HG03469 (cell line): ENCODE measurements around the gene NCAPG.

Experiments
- ATAC-seq: cut with Tn5 transposase; IDR thresholded peaks from one replicate; pipeline ENCODE4 v1.9.1; 2021; ENCODE audit warnings: mild to moderate bottlenecking, moderate library complexity, moderate number of reproducible peaks; ENCODE audit not compliant: unreplicated experiment

Gene NCAPG, protein sequence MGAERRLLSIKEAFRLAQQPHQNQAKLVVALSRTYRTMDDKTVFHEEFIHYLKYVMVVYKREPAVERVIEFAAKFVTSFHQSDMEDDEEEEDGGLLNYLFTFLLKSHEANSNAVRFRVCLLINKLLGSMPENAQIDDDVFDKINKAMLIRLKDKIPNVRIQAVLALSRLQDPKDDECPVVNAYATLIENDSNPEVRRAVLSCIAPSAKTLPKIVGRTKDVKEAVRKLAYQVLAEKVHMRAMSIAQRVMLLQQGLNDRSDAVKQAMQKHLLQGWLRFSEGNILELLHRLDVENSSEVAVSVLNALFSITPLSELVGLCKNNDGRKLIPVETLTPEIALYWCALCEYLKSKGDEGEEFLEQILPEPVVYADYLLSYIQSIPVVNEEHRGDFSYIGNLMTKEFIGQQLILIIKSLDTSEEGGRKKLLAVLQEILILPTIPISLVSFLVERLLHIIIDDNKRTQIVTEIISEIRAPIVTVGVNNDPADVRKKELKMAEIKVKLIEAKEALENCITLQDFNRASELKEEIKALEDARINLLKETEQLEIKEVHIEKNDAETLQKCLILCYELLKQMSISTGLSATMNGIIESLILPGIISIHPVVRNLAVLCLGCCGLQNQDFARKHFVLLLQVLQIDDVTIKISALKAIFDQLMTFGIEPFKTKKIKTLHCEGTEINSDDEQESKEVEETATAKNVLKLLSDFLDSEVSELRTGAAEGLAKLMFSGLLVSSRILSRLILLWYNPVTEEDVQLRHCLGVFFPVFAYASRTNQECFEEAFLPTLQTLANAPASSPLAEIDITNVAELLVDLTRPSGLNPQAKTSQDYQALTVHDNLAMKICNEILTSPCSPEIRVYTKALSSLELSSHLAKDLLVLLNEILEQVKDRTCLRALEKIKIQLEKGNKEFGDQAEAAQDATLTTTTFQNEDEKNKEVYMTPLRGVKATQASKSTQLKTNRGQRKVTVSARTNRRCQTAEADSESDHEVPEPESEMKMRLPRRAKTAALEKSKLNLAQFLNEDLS

DNA sequence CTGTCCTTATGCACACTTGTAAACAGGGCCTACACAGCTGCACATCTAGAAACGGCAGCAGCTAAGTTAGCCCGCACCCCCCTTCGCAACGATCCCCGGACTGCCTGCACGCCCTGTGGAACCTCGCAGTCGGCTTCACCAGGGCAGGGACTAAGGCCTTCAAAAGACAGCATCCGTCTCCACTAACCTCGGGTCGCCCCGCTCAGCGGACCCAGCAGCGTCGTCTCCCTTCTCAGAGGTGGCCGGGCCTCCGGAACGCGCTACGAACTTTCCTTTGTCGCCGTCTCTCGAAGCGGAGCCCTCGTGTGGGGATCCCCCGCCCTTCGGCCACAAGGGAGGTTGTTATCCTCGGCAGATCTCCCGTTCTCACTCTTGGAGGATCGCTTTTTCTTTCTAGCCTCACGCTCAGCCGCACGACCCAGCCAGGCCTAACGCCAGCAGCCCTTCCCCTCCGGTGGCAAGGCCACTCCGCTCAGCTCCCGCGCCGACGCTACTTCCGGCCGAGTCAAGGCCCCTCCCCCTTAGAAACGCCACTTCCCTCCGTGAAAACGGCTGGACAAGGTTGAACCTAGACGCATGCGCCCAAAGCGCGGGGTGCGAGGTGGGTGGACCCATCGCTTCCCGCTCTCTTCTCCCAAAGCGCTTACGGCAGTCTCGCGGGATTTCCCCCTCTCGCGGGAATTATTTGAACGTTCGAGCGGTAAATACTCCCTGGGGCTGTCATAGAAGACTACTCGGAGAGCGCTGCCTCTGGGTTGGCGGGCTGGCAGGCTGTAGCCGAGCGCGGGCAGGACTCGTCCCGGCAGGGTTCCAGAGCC, at the start of gene NCAPG, which contains the start of gene DCAF16:
TSS of gene NCAPG (plus strand) at position 720 of the 818 bp plus-strand sequence. CDS start 99 bp downstream, outside the sequence.
TSS of gene DCAF16 (minus strand) at position 498 of the 818 bp plus-strand sequence. CDS start 6,616 bp downstream, outside the sequence.
- peak; percentile 82 for ATAC-seq

GRCh38 chr4:17761062-17761461, 49.7 kb upstream of the NCAPG start:
- no peak for ATAC-seq

DNA sequence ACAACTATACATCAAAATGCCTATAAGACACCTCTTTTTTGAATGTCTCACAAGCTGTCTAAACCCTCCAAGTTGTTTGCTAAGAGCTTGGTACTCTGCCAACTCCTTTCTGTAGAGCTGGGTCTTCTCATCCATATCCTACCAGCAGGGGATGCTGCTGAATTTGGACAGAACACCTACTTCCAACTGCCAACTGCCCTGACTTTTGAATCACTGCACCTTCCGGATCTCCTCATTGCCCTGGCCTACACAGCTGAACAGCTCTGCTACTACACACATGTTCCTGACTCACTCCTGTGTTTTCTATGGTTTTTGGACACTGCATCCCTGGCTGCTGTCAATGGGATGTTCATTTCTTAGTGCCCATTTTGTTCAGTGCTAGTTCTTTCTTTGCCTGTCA, 48.1 kb upstream of the NCAPG start:
- ATAC-seq, result no peak

DNA sequence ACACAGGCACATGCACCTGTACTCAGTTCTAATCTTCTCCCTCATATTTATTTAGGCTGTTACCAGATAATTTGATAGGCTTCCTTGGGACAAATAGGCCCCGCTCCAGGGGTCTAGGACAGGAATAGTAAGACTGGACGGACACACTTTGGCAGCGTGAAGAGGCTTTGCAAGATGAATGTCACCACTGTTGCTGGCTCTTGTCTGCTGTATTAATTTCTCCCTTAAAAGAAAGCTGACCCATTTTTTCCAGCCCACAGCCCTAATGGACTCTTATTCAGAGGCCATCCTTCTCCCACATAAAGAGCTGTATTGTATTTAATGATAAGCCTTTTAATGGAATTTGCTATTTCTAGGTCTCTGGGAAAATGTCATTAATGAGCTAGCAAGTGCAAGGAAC, 47.4 kb upstream of the NCAPG start:
- ATAC-seq, result no peak

GRCh38 chr4:17763931-17764330, 46.8 kb upstream of the NCAPG start:
- no peak for ATAC-seq

DNA sequence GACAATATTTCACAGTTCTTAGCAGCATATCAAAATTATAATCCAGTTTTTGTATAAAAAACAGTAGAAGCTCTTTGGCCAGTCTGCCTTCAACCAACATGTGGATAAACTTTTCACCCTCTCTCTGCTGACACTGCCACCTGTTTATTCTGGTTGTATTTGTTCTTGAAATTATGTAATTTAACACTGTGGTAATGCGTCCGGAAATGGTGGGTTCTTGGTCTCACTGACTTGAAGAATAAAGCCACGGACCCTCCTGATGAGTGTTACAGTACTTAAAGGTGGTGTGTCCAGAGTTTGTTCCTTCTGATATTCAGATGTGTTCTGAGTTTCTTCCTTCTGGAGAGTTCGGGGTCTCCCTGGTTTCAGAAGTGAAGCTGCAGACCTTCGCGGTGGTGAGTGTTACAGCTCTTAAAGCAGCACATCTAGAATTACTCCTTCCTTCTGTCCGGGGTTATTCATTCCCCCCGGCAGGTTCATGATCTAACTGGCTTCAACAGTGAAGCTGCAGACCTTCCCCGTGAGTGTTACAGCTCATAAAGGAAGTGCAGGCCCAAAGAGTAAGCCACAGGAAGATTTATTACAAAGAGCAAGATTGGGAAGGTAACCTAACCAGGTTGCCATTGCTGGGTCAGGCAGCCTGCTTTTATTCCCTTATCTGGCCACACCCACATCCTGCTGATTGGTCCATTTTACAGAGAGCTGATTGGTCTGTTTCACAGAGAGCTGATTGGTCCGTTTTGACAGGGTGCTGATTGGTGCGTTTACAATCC, 45.1 kb upstream of the NCAPG start:
- no peak for ATAC-seq

- no peak for ATAC-seq
Measured at GRCh38 chr4:17766826-17767458, 43.8 kb upstream of the NCAPG start.

DNA sequence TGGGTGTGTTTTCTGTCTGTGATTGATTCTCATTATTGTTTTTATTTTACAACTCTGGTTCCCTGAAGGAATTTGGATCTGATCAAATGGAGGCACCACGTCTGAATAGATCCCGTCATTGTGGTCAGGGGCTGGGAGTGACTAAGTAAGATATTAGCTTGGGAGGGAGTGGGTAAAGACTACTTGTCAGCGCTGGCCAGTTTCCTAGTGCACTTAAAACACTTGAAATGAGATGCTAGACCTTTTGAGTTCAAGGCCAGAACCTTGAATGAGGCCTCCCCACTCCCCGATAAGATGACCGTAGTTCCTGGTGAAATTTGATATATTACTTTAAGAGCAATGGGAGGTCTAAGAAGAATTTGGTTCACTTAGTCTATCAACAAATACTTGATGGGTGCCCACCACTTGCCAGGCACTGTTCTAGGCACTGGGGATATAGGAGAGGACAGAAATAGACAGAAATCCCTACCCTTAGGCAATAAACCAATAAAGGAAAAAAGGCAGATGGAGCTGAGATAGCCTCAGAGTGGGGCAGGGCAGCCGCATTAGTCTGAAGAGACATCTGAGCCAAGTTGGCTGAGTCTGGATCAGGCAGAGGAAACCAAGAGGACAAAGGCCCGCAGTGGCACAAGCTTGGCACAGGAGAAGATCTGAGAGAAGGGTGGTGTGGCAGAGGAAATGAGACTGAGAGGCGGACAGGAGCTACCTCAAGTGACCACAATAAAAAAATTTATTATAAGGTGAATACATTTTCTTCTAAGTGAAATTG, 41.2 kb upstream of the NCAPG start:
- no peak for ATAC-seq

DNA sequence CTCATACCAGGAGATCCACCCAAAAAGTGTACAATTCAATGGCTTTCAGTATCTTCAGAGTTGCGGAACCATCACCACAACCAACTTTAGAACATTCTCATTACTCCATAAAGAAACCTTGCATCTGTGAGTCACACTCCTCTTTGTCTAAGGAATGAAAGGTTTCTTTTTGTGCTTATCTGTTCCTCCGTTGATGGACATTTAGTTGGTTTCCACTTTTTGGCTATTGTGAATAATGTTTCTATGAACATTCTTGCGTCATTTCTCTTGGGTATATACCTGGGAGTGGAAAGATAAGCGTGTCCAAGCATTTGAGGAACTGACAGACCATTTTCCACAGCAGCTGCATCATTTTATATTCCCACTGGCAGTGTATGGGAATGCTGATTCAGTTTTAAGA, 39.9 kb upstream of the NCAPG start:
- no peak for ATAC-seq

- no peak for ATAC-seq
Measured at GRCh38 chr4:17771284-17771908, 39.4 kb upstream of the NCAPG start.

GRCh38 chr4:17773135-17773698, 37.6 kb upstream of the NCAPG start:
- ATAC-seq, result no peak

- ATAC-seq, result no peak
Measured at GRCh38 chr4:17778431-17778830, 32.3 kb upstream of the NCAPG start.

DNA sequence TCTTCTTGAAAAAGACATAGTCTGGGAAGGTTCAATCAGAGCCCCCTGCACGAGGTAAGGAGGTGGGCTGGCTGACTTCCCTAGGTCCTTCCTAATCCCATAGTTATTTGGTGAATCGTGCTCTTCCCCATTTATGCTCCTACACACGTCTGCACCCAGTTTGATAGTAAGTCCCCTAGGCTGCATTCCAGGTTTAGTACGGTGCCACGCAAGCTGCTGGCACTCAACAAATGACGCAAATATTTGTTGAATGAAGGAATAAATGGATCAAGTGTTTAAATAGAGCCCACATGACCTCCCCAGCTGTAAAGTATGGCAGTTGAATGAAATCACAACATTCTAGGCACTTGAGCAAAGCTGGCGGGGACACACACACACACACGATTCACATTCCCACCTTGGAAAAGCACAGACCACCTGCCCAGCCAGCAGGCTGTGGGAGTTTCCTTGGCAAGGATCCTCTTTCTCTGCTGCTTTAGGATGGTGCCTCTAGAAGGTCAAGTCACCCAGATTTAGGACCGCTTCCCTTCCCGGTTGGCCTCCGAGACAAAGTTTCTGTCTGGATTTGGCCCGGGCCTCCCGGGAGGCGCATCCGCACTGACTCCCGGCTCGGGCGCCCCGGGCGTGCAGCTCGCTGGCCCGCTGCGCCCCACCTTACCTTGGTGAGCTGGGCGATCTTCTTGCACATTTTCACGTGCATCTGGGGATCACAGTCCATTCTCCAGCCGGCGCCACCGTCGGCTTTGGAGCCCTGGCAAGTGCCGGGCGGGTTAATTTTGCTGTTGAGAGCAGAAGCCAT, 30.1 kb upstream of the NCAPG start:
- ATAC-seq, result no peak

GRCh38 chr4:17781300-17782287, 29.2 kb upstream of the NCAPG start, which contains the start of gene FAM184B:
TSS of gene FAM184B (minus strand) at chr4:17781621. CDS start at chr4:17781299, 322 bp downstream.
- ATAC-seq, result no peak

DNA sequence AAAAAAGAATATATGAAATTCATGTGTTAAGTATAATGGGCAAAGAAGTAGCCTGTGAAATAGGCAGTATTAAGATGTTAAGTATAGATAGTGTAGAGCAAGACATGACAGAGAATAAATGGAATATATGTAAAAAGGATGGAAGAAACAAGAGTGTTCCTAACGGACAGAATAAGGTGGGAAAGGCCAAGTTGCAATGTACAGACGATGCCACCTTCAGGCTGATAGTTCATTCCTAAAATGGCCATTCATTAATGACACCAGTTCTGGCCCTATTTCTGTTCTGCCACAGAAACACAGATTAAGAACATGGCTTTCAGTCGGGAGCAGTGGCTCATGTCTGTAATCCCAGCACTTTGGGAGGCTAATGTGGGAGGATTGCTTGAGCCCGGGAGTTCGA, 24.9 kb upstream of the NCAPG start:
- ATAC-seq, result no peak

DNA sequence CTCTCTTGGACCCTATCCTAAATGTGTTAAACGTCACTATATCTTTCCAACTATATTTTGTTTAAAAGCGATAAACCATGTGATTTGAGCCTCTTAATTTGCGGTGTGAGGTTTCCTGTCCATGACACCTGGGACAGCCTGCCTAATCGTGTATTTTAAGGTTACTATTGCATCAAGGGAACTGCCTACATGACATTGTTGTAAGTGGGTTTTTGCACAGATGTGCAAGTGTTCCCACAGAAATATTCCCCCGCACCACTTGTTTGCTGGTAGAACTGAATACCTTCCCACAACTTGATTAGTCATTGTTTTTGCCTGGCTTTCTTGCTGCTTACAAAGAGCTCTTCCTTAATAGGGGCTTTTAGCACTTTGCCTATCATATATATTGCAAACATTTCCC, 24.2 kb upstream of the NCAPG start:
- ATAC-seq, result peak; percentile 59
